ENCODE measurements around the gene TAF8.

- TF ChIP-seq POLR2AphosphoS5 (IDR thresholded peaks at IDR 0.05) (no peak), CTCF (IDR thresholded peaks at IDR 0.05) (peak; percentile 45 to 71), EP300 (IDR thresholded peaks at IDR 0.05) (no peak)
Measured at GRCh38 chr6:42075159-42075838, 25.0 kb downstream of the TAF8 start.

Measured in suprapubic skin (tissue), 4 donors.